HEK293 (cell line): ENCODE measurements around the gene NOC2L.

ENCODE experiments used
- GLIS1 ChIP-seq: fragments of 450-650 bp; formaldehyde crosslinking; IDR thresholded peaks from 2 replicates; pipeline ENCODE4 v1.5.1; 2016; ENCODE audit warnings: missing biosample characterization, missing genetic modification characterization
- SP3 ChIP-seq: fragments of 450-650 bp; formaldehyde crosslinking; IDR thresholded peaks from 2 replicates; pipeline ENCODE4 v1.5.1; 2016; ENCODE audit warnings: missing biosample characterization, missing genetic modification characterization
- TCF7L2 ChIP-seq: IDR thresholded peaks from 2 replicates; pipeline ENCODE4 v1.6.1; 2011; ENCODE audit warnings: low read depth, mild to moderate bottlenecking, inconsistent platforms, low read length, moderate library complexity, borderline replicate concordance
- ZFP69B ChIP-seq: fragments of 450-650 bp; formaldehyde crosslinking; IDR thresholded peaks from 2 replicates; pipeline ENCODE4 v1.5.1; 2016; ENCODE audit warnings: missing biosample characterization, missing genetic modification characterization
- ZNF10 ChIP-seq: fragments of 450-650 bp; formaldehyde crosslinking; IDR thresholded peaks from 2 replicates; pipeline ENCODE4 v1.5.1; 2017; ENCODE audit warnings: missing biosample characterization, missing genetic modification characterization
- ZNF112 ChIP-seq: fragments of 450-650 bp; formaldehyde crosslinking; IDR thresholded peaks from 2 replicates; pipeline ENCODE4 v1.5.0; 2017; ENCODE audit warnings: missing biosample characterization, missing genetic modification characterization
- ZNF121 ChIP-seq: fragments of 450-650 bp; formaldehyde crosslinking; IDR thresholded peaks from 2 replicates; pipeline ENCODE4 v1.5.1; 2016; ENCODE audit warnings: missing biosample characterization, missing genetic modification characterization
- ZNF146 ChIP-seq: fragments of 450-650 bp; formaldehyde crosslinking; IDR thresholded peaks from 2 replicates; pipeline ENCODE4 v1.5.1; 2016; ENCODE audit warnings: missing biosample characterization, missing genetic modification characterization
- ZNF155 ChIP-seq: fragments of 450-650 bp; formaldehyde crosslinking; IDR thresholded peaks from 2 replicates; pipeline ENCODE4 v1.5.1; 2016; ENCODE audit warnings: missing biosample characterization, missing genetic modification characterization
- ZNF214 ChIP-seq: fragments of 450-650 bp; formaldehyde crosslinking; IDR thresholded peaks from 2 replicates; pipeline ENCODE4 v1.5.1; 2017; ENCODE audit warnings: missing biosample characterization, mild to moderate bottlenecking, missing genetic modification characterization, borderline replicate concordance
- ZNF274 ChIP-seq, 2 experiments: fragments of 200-500 bp in 1 of 2; fragments of 450-650 bp in 1 of 2; sonication (Bioruptor generic) in 1 of 2; formaldehyde crosslinking in 1 of 2; IDR thresholded peaks; 2 replicates each; pipeline versions ENCODE4 v1.5.1 to v1.6.1; 2014 to 2016; ENCODE audit warnings: borderline replicate concordance in 1 of 2, inconsistent platforms in 1 of 2, low read length in 1 of 2, missing biosample characterization in 1 of 2, missing genetic modification characterization in 1 of 2
- ZNF335 ChIP-seq: fragments of 450-650 bp; formaldehyde crosslinking; conservative IDR thresholded peaks from 2 replicates; pipeline ENCODE4 v1.5.1; 2016; ENCODE audit warnings: missing biosample characterization, missing genetic modification characterization
- ZNF354C ChIP-seq: fragments of 450-650 bp; formaldehyde crosslinking; IDR thresholded peaks from 2 replicates; pipeline ENCODE4 v1.5.1; 2016; ENCODE audit warnings: missing biosample characterization, missing genetic modification characterization, low read depth, borderline replicate concordance
- ZNF366 ChIP-seq: fragments of 450-650 bp; formaldehyde crosslinking; conservative IDR thresholded peaks from 2 replicates; pipeline ENCODE4 v1.5.1; 2016; ENCODE audit warnings: missing biosample characterization, missing genetic modification characterization
- ZNF37A ChIP-seq: fragments of 450-650 bp; IDR thresholded peaks from 2 replicates; pipeline ENCODE4 v1.5.1; 2018; ENCODE audit warnings: missing biosample characterization, missing genetic modification characterization
- ZNF48 ChIP-seq: fragments of 450-650 bp; formaldehyde crosslinking; IDR thresholded peaks from 2 replicates; pipeline ENCODE4 v1.5.1; 2016; ENCODE audit warnings: missing biosample characterization, missing genetic modification characterization
- ZNF501 ChIP-seq: fragments of 450-650 bp; formaldehyde crosslinking; IDR thresholded peaks from 2 replicates; pipeline ENCODE4 v1.5.1; 2016; ENCODE audit warnings: missing biosample characterization, missing genetic modification characterization
- ZNF561 ChIP-seq: fragments of 450-650 bp; IDR thresholded peaks from 2 replicates; pipeline ENCODE4 v1.5.1; 2018; ENCODE audit warnings: missing biosample characterization, missing genetic modification characterization, borderline replicate concordance
- ZNF600 ChIP-seq: fragments of 450-650 bp; formaldehyde crosslinking; IDR thresholded peaks from 2 replicates; pipeline ENCODE4 v1.5.1; 2016; ENCODE audit warnings: missing biosample characterization, missing genetic modification characterization
- TF ChIP-seq, protein P1 (sequence below): fragments of 450-650 bp; formaldehyde crosslinking; IDR thresholded peaks from 2 replicates; pipeline ENCODE4 v1.5.1; 2016; ENCODE audit warnings: missing biosample characterization, missing genetic modification characterization
- TF ChIP-seq, protein P2 (sequence below): fragments of 450-650 bp; IDR thresholded peaks from 2 replicates; pipeline ENCODE4 v1.5.1; 2018; ENCODE audit warnings: missing biosample characterization, mild to moderate bottlenecking, missing genetic modification characterization
- TF ChIP-seq, protein P3 (sequence below): fragments of 450-650 bp; formaldehyde crosslinking; IDR thresholded peaks from 2 replicates; pipeline ENCODE4 v1.5.1; 2016; ENCODE audit warnings: missing biosample characterization, missing genetic modification characterization
- TF ChIP-seq, protein P4 (sequence below): fragments of 450-650 bp; formaldehyde crosslinking; IDR thresholded peaks from 2 replicates; pipeline ENCODE4 v1.5.1; 2016; ENCODE audit warnings: missing biosample characterization, missing genetic modification characterization
- TF ChIP-seq, protein P5 (sequence below): fragments of 450-650 bp; formaldehyde crosslinking; IDR thresholded peaks from 2 replicates; pipeline ENCODE4 v1.5.1; 2016; ENCODE audit warnings: missing biosample characterization, missing genetic modification characterization
- TF ChIP-seq, protein P6 (sequence below): fragments of 450-650 bp; IDR thresholded peaks from 2 replicates; pipeline ENCODE4 v1.5.1; 2018; ENCODE audit warnings: missing biosample characterization, missing genetic modification characterization
- TF ChIP-seq, protein P7 (sequence below): fragments of 450-650 bp; formaldehyde crosslinking; IDR thresholded peaks from 2 replicates; pipeline ENCODE4 v1.5.1; 2017; ENCODE audit warnings: missing biosample characterization, missing genetic modification characterization
- TF ChIP-seq, protein P8 (sequence below): fragments of 450-650 bp; formaldehyde crosslinking; IDR thresholded peaks from 2 replicates; pipeline ENCODE4 v1.5.1; 2017; ENCODE audit warnings: missing biosample characterization, missing genetic modification characterization

The NOC2L gene

DNA sequence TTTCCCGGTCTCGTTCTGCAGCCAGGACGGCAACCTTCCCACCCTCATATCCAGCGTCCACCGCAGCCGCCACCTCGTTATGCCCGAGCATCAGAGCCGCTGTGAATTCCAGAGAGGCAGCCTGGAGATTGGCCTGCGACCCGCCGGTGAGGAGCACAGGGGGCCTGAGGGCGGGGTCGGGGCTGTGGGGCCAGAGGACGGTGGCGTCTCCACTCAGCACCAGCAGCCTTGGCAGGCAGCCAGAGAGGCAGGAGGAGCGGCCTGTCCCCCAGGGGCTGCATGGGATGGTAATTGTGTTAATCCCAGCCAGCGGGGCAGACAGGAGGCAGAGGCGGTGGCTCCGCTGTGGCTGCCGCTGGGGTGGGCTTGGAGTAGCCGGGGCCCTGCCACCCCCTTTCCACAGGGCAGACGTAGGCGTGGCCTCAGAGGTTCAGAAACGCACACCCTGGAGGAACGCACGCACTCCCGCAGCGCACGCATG lies 23.3 kb downstream of the NOC2L start (continued):
- no peak for TF ChIP-seq ZNF155 (tag by site-specific recombination)
- TF ChIP-seq ZNF274 (IDR thresholded peaks at IDR 0.05; ENCODE audit: low read length): no peak
- no peak for TF ChIP-seq ZNF274 (tag by site-specific recombination; IDR thresholded peaks at IDR 0.05; ENCODE audit: borderline replicate concordance)
- TF ChIP-seq ZNF335 (tag by site-specific recombination): no peak; the same call in 1 of the 2 replicates
- TF ChIP-seq, protein P1, sequence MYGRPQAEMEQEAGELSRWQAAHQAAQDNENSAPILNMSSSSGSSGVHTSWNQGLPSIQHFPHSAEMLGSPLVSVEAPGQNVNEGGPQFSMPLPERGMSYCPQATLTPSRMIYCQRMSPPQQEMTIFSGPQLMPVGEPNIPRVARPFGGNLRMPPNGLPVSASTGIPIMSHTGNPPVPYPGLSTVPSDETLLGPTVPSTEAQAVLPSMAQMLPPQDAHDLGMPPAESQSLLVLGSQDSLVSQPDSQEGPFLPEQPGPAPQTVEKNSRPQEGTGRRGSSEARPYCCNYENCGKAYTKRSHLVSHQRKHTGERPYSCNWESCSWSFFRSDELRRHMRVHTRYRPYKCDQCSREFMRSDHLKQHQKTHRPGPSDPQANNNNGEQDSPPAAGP (tag by site-specific recombination): peak; percentile 91
- TF ChIP-seq, protein P2, sequence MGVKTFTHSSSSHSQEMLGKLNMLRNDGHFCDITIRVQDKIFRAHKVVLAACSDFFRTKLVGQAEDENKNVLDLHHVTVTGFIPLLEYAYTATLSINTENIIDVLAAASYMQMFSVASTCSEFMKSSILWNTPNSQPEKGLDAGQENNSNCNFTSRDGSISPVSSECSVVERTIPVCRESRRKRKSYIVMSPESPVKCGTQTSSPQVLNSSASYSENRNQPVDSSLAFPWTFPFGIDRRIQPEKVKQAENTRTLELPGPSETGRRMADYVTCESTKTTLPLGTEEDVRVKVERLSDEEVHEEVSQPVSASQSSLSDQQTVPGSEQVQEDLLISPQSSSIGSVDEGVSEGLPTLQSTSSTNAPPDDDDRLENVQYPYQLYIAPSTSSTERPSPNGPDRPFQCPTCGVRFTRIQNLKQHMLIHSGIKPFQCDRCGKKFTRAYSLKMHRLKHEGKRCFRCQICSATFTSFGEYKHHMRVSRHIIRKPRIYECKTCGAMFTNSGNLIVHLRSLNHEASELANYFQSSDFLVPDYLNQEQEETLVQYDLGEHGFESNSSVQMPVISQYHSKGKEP: peak; percentile 88
- TF ChIP-seq, protein P3, sequence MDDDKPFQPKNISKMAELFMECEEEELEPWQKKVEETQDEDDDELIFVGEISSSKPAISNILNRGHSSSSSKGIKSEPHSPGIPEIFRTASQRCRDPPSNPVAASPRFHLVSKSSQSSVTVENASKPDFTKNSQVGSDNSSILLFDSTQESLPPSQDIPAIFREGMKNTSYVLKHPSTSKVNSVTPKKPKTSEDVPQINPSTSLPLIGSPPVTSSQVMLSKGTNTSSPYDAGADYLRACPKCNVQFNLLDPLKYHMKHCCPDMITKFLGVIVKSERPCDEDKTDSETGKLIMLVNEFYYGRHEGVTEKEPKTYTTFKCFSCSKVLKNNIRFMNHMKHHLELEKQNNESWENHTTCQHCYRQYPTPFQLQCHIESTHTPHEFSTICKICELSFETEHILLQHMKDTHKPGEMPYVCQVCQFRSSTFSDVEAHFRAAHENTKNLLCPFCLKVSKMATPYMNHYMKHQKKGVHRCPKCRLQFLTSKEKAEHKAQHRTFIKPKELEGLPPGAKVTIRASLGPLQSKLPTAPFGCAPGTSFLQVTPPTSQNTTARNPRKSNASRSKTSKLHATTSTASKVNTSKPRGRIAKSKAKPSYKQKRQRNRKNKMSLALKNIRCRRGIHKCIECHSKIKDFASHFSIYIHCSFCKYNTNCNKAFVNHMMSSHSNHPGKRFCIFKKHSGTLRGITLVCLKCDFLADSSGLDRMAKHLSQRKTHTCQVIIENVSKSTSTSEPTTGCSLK: no peak
- TF ChIP-seq ZNF214 (tag by site-specific recombination): no peak
- no peak for TF ChIP-seq ZNF121 (tag by site-specific recombination)
- peak; percentile 31; the same call in 1 of the 2 replicates for TF ChIP-seq ZNF501 (tag by site-specific recombination)
- TF ChIP-seq ZNF354C: no peak
- TF ChIP-seq ZFP69B (tag by site-specific recombination): peak; percentile 55; the same call in 1 of the 2 replicates
- TF ChIP-seq ZNF600 (tag by site-specific recombination): peak; percentile 98
- TF ChIP-seq ZNF112: no peak
- TF ChIP-seq SP3 (tag by site-specific recombination): no peak
- TF ChIP-seq, protein P4, sequence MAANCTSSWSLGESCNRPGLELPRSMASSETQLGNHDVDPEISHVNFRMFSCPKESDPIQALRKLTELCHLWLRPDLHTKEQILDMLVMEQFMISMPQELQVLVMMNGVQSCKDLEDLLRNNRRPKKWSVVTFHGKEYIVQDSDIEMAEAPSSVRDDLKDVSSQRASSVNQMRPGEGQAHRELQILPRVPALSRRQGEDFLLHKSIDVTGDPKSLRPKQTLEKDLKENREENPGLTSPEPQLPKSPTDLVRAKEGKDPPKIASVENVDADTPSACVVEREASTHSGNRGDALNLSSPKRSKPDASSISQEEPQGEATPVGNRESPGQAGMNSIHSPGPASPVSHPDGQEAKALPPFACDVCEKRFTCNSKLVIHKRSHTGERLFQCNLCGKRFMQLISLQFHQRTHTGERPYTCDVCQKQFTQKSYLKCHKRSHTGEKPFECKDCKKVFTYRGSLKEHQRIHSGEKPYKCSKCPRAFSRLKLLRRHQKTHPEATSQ (tag by site-specific recombination): no peak
- no peak for TF ChIP-seq TCF7L2
- peak; percentile 50; the same call in 1 of the 2 replicates for TF ChIP-seq ZNF561
- TF ChIP-seq ZNF146 (tag by site-specific recombination): no peak
- TF ChIP-seq ZNF48 (tag by site-specific recombination): no peak
- TF ChIP-seq, protein P5, sequence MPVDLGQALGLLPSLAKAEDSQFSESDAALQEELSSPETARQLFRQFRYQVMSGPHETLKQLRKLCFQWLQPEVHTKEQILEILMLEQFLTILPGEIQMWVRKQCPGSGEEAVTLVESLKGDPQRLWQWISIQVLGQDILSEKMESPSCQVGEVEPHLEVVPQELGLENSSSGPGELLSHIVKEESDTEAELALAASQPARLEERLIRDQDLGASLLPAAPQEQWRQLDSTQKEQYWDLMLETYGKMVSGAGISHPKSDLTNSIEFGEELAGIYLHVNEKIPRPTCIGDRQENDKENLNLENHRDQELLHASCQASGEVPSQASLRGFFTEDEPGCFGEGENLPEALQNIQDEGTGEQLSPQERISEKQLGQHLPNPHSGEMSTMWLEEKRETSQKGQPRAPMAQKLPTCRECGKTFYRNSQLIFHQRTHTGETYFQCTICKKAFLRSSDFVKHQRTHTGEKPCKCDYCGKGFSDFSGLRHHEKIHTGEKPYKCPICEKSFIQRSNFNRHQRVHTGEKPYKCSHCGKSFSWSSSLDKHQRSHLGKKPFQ (tag by site-specific recombination): peak; percentile 58; the same call in 1 of the 2 replicates
- TF ChIP-seq ZNF10: 0 out of 2 replicates have a peak, but pooled peaks have one; percentile 26
- TF ChIP-seq ZNF366 (tag by site-specific recombination): no peak
- TF ChIP-seq, protein P6, sequence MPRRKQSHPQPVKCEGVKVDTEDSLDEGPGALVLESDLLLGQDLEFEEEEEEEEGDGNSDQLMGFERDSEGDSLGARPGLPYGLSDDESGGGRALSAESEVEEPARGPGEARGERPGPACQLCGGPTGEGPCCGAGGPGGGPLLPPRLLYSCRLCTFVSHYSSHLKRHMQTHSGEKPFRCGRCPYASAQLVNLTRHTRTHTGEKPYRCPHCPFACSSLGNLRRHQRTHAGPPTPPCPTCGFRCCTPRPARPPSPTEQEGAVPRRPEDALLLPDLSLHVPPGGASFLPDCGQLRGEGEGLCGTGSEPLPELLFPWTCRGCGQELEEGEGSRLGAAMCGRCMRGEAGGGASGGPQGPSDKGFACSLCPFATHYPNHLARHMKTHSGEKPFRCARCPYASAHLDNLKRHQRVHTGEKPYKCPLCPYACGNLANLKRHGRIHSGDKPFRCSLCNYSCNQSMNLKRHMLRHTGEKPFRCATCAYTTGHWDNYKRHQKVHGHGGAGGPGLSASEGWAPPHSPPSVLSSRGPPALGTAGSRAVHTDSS (tag by site-specific recombination): no peak
- peak; percentile 92 for TF ChIP-seq GLIS1 (tag by site-specific recombination)
- TF ChIP-seq, protein P7, sequence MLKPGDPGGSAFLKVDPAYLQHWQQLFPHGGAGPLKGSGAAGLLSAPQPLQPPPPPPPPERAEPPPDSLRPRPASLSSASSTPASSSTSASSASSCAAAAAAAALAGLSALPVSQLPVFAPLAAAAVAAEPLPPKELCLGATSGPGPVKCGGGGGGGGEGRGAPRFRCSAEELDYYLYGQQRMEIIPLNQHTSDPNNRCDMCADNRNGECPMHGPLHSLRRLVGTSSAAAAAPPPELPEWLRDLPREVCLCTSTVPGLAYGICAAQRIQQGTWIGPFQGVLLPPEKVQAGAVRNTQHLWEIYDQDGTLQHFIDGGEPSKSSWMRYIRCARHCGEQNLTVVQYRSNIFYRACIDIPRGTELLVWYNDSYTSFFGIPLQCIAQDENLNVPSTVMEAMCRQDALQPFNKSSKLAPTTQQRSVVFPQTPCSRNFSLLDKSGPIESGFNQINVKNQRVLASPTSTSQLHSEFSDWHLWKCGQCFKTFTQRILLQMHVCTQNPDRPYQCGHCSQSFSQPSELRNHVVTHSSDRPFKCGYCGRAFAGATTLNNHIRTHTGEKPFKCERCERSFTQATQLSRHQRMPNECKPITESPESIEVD (tag by site-specific recombination): peak; percentile 27; the same call in 1 of the 2 replicates
- no peak for TF ChIP-seq ZNF37A (tag by site-specific recombination)
- TF ChIP-seq, protein P8, sequence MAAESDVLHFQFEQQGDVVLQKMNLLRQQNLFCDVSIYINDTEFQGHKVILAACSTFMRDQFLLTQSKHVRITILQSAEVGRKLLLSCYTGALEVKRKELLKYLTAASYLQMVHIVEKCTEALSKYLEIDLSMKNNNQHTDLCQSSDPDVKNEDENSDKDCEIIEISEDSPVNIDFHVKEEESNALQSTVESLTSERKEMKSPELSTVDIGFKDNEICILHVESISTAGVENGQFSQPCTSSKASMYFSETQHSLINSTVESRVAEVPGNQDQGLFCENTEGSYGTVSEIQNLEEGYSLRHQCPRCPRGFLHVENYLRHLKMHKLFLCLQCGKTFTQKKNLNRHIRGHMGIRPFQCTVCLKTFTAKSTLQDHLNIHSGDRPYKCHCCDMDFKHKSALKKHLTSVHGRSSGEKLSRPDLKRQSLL (tag by site-specific recombination): 0 out of 2 replicates have a peak, but pooled peaks have one; percentile 3
